B cell (primary cell): Measurements from ENCODE around the gene ABLIM1. TPM values are rescaled to one million over a fixed set of nuclear protein-coding genes. Genes with fewer than 3 reads are reported as not detected.

Experiments
- ATAC-seq: fragments of 200-7000 bp; cut with Tn5 transposase; one replicate; pipeline ENCODE4 v1.10.0; 2021; ENCODE audit warnings: low read depth, mild to moderate bottlenecking, moderate number of reproducible peaks, moderate library complexity
- CTCF ChIA-PET: fragments of 350-600 bp; sonication (Branson Sonifier 250); formaldehyde crosslinking; loops from one replicate; lab custom pipeline; 2021; ENCODE audit warnings: antibody characterized with exemption, inconsistent platforms; lab: Charles Lee
- POLR2A ChIA-PET: fragments of 350-600 bp; sonication (Branson Sonifier 250); formaldehyde crosslinking; loops from one replicate; lab custom pipeline; 2021; ENCODE audit warnings: antibody characterized with exemption; lab: Charles Lee
- DNase-seq: peaks from one replicate; pipeline ENCODE4 v3.0.0; 2013
- H2AFZ ChIP-seq: 2 replicates; pipeline ENCODE4 v1.6.1; 2012; ENCODE audit warnings: mild to moderate bottlenecking, low read depth, low read length; ENCODE audit not compliant: insufficient read depth, poor library complexity, severe bottlenecking
- H3K27ac ChIP-seq, 2 donors: 1 replicate in 1 of 2; 2 replicates in 1 of 2; pipeline ENCODE4 v1.5.1; 2012 to 2013; ENCODE audit warnings: low read length in 2 of 2, mild to moderate bottlenecking in 2 of 2, moderate library complexity in 1 of 2
- H3K27me3 ChIP-seq, 4 experiments: fragments of 200-600 bp in 1 of 4; sonication (generic) in 1 of 4; replicated peaks in 1 of 4; 1 replicate in 2 of 4; 2 replicates in 2 of 4; pipeline versions ENCODE4 v1.6.1 to v1.7.0; 2013 to 2016; ENCODE audit warnings: low read length in 3 of 4, mild to moderate bottlenecking in 2 of 4, mixed read lengths in 1 of 4, moderate library complexity in 1 of 4; ENCODE audit not compliant: insufficient read depth in 4 of 4, control insufficient read depth in 3 of 4; ENCODE audit errors: control extremely low read depth in 1 of 4
- H3K36me3 ChIP-seq, 2 experiments: replicated peaks in 1 of 2; 1 replicate in 1 of 2; 2 replicates in 1 of 2; pipeline versions ENCODE4 v1.6.1 to v1.7.1; 2013; ENCODE audit warnings: low read length in 1 of 2; ENCODE audit not compliant: insufficient read depth in 2 of 2, control insufficient read depth in 1 of 2; ENCODE audit errors: control extremely low read depth in 1 of 2, extremely low read depth in 1 of 2
- H3K4me1 ChIP-seq, 2 donors: fragments of 200-600 bp in 1 of 2; sonication (generic) in 1 of 2; 1 replicate in 1 of 2; 2 replicates in 1 of 2; pipeline versions ENCODE4 v1.5.1 to v1.6.1; 2013 to 2017; ENCODE audit warnings: low read length in 2 of 2; ENCODE audit not compliant: control insufficient read depth in 2 of 2, insufficient read depth in 2 of 2
- H3K4me2 ChIP-seq: replicated peaks from 2 replicates; pipeline ENCODE3; 2012; ENCODE audit warnings: mild to moderate bottlenecking, low read depth, low read length; ENCODE audit not compliant: poor library complexity, severe bottlenecking
- H3K4me3 ChIP-seq, 5 experiments: fragments of 200-600 bp in 1 of 5; sonication (generic) in 1 of 5; 1 replicate in 3 of 5; 2 replicates in 2 of 5; pipeline versions ENCODE4 v1.5.1 to v1.7.0; 2011 to 2016; ENCODE audit warnings: low read length in 4 of 5, mild to moderate bottlenecking in 4 of 5, low read depth in 2 of 5, control low read depth in 1 of 5, moderate library complexity in 1 of 5; ENCODE audit not compliant: insufficient read depth in 1 of 5; ENCODE audit errors: control extremely low read depth in 1 of 5, extremely low read depth in 1 of 5
- H3K79me2 ChIP-seq: fragments of 200-600 bp; sonication (generic); one replicate; pipeline ENCODE4 v1.6.0; 2016; ENCODE audit warnings: low read length; ENCODE audit not compliant: control insufficient read depth, insufficient read depth
- H3K9ac ChIP-seq: fragments of 200-600 bp; sonication (generic); 2 replicates; pipeline ENCODE4 v1.6.1; 2017; ENCODE audit warnings: mild to moderate bottlenecking, low read length, moderate library complexity
- H3K9me3 ChIP-seq, 3 donors: one replicate each; pipeline versions ENCODE4 v1.6.1 to v1.7.1; 2013; ENCODE audit warnings: low read length in 2 of 3; ENCODE audit not compliant: control insufficient read depth in 2 of 3, insufficient read depth in 1 of 3; ENCODE audit errors: control extremely low read depth in 1 of 3
- H4K20me1 ChIP-seq: 2 replicates; pipeline ENCODE4 v1.6.0; 2012; ENCODE audit warnings: mild to moderate bottlenecking, low read length; ENCODE audit not compliant: insufficient read depth, control insufficient read depth, poor library complexity, severe bottlenecking
- H3K27ac Mint-ChIP-seq: one replicate; pipeline ENCODE4 v1.8.0; 2021; ENCODE audit warnings: mixed read lengths
- H3K27me3 Mint-ChIP-seq: one replicate; pipeline ENCODE4 v1.8.0; 2021; ENCODE audit warnings: mixed read lengths
- H3K4me1 Mint-ChIP-seq: one replicate; pipeline ENCODE4 v1.8.0; 2021; ENCODE audit warnings: mixed read lengths
- H3K4me3 Mint-ChIP-seq: one replicate; pipeline ENCODE4 v1.8.0; 2021; ENCODE audit warnings: mixed read lengths
- H3K9me3 Mint-ChIP-seq: one replicate; pipeline ENCODE4 v1.8.0; 2022; ENCODE audit warnings: mixed read lengths; ENCODE audit not compliant: insufficient read depth
- CTCF ChIP-seq: fragments of 200-600 bp; IDR thresholded peaks from one replicate; pipeline ENCODE4 v1.8.0; 2022; ENCODE audit warnings: antibody characterized with exemption, mild to moderate bottlenecking
- EZH2 ChIP-seq: IDR thresholded peaks from 2 replicates; pipeline ENCODE4 v1.6.1; 2012; ENCODE audit warnings: borderline replicate concordance, low read depth, mild to moderate bottlenecking, moderate library complexity, low read length; ENCODE audit not compliant: insufficient read depth, poor library complexity, severe bottlenecking
- WGBS: methylation state at CpG from one replicate; pipeline ENCODE4 v1.1.5; 2013; ENCODE audit warnings: missing lambda C conversion rate; ENCODE audit not compliant: insufficient coverage; 5-methylcytosine and 5-hydroxymethylcytosine counted together
- intact Hi-C: fragments of 100-400 bp; cut with micrococcal nuclease; formaldehyde crosslinking; loops from one replicate; pipeline ENCODE4 v1.10.0; 2022
- polyA plus RNA-seq: library from polyadenylated mRNA; depleted of rRNA; stranded (reverse); fragments of >200 nt; gene quantifications from 2 replicates; pipeline ENCODE4 v1.2.3, GENCODE V29; 2012
- total RNA-seq, 2 donors: library from RNA; stranded (reverse); fragments of 120-200 nt in 1 of 2; gene quantifications; 1 replicate in 1 of 2; 2 replicates in 1 of 2; pipeline versions ENCODE4 v1.2.3 to v1.2.4, GENCODE V29; 2013 to 2022

The ABLIM1 gene
- total and polyA plus RNA-seq, 2 donors (not counting 1 experiment from before 2014, with no cell fraction given), result 55.6 to 148 TPM

GRCh38 chr10:114482480-114483304 is 175.4 kb downstream of the ABLIM1 start:
- intact Hi-C loops, result no loop called here
- no peak overlapping the region for H3K27ac ChIP-seq
- CTCF ChIA-PET, result interaction anchor here (0.9 to 7.5 kb wide), 5 partner anchors 12 to 212 kb away, joined by 3 to 49 read pairs (median 3); no protein-coding TSS in a partner anchor
- no peak overlapping the region for H3K9ac ChIP-seq
- no peak overlapping the region for H3K4me3 Mint-ChIP-seq
- H3K4me1 Mint-ChIP-seq, result peaks cover 8% of the 10 kb centered on the region
- H3K27ac Mint-ChIP-seq, result no peak overlapping the region
- no peaks in the 10 kb centered on the region for H3K27me3 ChIP-seq
- peaks cover 28% of the 10 kb centered on the region for H4K20me1 ChIP-seq
- peaks cover 0 to 4% (median 2%) of the 10 kb centered on the region in 3 donors for H3K9me3 ChIP-seq
- no peaks in the 10 kb centered on the region for H3K4me1 ChIP-seq
- no peaks in the 10 kb centered on the region for H3K9me3 Mint-ChIP-seq
- DNase-seq (no peak), ATAC-seq (no peak)
- H3K4me2 ChIP-seq, result no peak overlapping the region
- peaks cover 17 to 63% of the 10 kb centered on the region in 2 experiments for H3K36me3 ChIP-seq
- H3K4me3 ChIP-seq, result no peak overlapping the region
- WGBS, result 98% methylated on average over 4 of the region's 6 CpGs
- no peak overlapping the region for H2AFZ ChIP-seq
- H3K27me3 Mint-ChIP-seq, result no peaks in the 10 kb centered on the region
- TF ChIP-seq EZH2 (no peak), CTCF (no peak)
- peaks cover 24% of the 10 kb centered on the region for H3K79me2 ChIP-seq
- POLR2A ChIA-PET, result no interaction called here

DNA sequence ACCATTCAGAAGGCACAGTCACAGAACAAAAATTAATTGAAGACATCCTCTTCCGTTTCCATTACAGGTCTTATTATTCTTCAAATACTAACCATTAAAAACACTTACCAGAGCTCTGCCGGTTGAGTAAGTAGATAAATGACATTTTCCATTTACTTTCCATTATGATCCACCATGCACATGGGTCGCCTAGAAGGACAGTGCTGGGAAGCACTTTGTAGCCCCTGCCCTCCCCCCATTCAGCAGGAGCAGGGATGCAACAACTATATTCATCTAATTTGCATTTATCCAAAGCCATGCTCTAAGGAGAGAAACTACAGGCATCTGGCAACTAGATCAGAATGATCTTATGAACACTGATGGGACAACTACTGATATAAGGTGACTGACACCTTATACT is 177.0 kb downstream of the ABLIM1 start:
- H3K9ac ChIP-seq, result no peak overlapping the region
- no peak overlapping the region for H3K27ac ChIP-seq
- DNase-seq (no peak), ATAC-seq (no peak)
- WGBS, result 100% methylated on average over 1 of the region's 3 CpGs
- H3K27ac Mint-ChIP-seq, result no peak overlapping the region
- H3K36me3 ChIP-seq, result peaks cover 10 to 47% of the 10 kb centered on the region in 2 experiments
- H3K9me3 ChIP-seq, result peaks cover 0 to 4% (median 2%) of the 10 kb centered on the region in 3 donors
- H3K4me3 ChIP-seq, result no peak overlapping the region
- CTCF ChIA-PET, result interaction anchor here (0.8 kb wide), 1 partner anchor 9 kb away, joined by 4 read pairs; no protein-coding TSS in a partner anchor
- POLR2A ChIA-PET, result no interaction called here
- H3K4me3 Mint-ChIP-seq, result no peak overlapping the region
- no peaks in the 10 kb centered on the region for H3K4me1 ChIP-seq
- no peak overlapping the region for H2AFZ ChIP-seq
- peaks cover 20% of the 10 kb centered on the region for H3K79me2 ChIP-seq
- H3K4me1 Mint-ChIP-seq, result peaks cover 13% of the 10 kb centered on the region
- H3K27me3 ChIP-seq, result no peaks in the 10 kb centered on the region
- no peaks in the 10 kb centered on the region for H3K27me3 Mint-ChIP-seq
- H3K9me3 Mint-ChIP-seq, result no peaks in the 10 kb centered on the region
- peaks cover 28% of the 10 kb centered on the region for H4K20me1 ChIP-seq
- intact Hi-C loops, result no loop called here
- TF ChIP-seq CTCF, result no peak
- no peak for TF ChIP-seq EZH2
- H3K4me2 ChIP-seq, result no peak overlapping the region
